Left cardiac atrium (tissue), 4 donors: ENCODE data around the gene GRP. TPM values are rescaled to one million over a fixed set of nuclear protein-coding genes. Genes with fewer than 3 reads are reported as not detected.

Experiments used
- ATAC-seq, 2 donors: fragments of 200-7000 bp; cut with Tn5 transposase; one replicate each; pipeline ENCODE4 v1.9.1; 2020; ENCODE audit warnings: mild to moderate bottlenecking in 2 of 2, moderate library complexity in 2 of 2
- DNase-seq: peaks from one replicate; pipeline ENCODE4 v3.0.0-alpha.2; 2020
- intact Hi-C, 2 donors: fragments of 100-400 bp; cut with DNase I; formaldehyde crosslinking; loops; one replicate each; pipeline versions ENCODE4 v1.14.1 to v1.15.1; 2022 to 2023
- long read RNA-seq: library from polyadenylated mRNA; unstranded; transcript quantifications from one replicate; pipeline ENCODE4 v2.0.0, GENCODE V29; 2021
- total RNA-seq, 2 donors: library from RNA; stranded (reverse); fragmentation: NEBNext Ultra II Directional; extraction: Animal tissue kit (Norgen Biotek cat#: 25700); gene quantifications; one replicate each; pipeline ENCODE4 v1.2.1, GENCODE V29; 2021
- donor health status: DM: no; HTN: yes; CAD: no.
- donor health status: DM: no; HTN: yes; CAD: no; lungs with severe emphysema.
- donor health status: DM: yes; HTN: yes; CAD: no.
- donor health status: Dilated cardiomyopathy.

Gene GRP
- total RNA-seq, result not detected
- long read RNA-seq, result 0 reads

DNA sequence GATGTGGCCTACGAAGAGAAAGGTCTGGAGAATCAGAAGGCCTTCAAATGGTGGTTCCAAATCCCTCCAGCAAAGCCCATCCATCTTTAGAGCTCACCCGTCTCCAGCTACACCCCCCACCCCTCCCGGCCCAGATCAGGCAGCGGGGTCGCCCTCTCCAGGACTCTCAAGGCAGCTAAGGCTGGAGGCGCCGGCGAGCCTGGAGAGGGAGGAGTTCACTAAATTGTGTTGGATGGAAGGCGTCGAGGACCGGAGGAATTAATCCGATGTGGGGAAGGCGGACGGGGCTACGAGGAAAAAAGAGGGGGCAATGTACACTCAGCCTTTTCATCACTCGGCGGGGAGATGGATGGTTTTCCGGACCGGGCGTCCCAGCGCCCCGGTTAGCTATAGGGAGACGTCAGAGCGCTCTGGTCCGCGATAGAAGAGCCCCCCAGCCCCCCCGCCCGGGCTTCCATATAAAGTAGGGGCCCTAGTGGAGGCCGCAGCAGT, at the start of gene GRP:
TSS of gene GRP (plus strand) at position 487 of the 492 bp plus-strand sequence. CDS start 108 bp downstream, outside the sequence.
- DNase-seq (no peak), ATAC-seq (no peak)
- intact Hi-C loops, result no loop called here

DNA sequence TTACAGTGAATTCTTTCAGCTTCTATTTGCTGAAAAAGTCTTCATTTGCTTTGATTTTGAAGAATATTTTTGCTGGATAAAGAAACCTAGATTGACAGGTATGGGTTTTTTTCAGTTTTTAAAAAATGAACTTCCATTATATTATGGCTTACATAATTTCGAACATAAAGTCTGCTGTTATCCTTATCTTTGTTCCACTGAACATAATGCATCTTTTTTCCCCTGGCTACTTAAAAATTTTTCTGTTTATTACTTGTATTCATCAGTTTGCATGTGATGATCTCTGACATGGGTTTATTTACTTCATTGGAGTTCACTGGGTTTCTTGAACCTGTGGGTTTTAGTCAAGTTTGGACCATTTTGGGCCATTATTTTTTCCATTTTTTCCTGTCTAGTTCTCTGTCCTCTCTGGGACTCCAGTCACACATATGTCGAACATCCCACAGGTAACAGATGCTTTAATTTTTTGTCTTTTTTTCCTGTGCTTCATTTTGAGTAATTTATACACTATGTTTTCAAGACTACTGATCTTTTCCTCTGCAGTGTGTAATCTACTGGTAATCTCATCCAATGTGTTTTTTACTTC, 47.2 kb upstream of the GRP start:
- DNase-seq (no peak), ATAC-seq (no peak)
- intact Hi-C loops, result no loop called here

DNA sequence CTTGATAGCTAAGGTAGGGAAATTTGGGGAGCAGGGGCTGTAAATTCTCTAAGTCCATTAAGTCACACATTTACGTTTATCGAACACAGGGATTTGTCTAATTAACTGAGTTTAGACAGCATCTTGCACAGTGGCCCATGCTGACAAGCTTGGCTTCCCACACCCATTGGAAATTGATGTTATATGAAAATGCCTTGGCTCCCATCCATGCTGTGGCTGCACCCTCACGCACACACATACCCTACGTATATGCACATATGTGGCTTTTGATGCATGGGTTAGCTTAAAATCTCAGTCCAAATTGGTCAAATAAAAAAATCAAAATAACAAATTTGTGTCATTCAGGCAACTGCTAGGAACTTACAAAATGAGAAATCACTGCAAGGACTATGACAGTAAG, 42.5 kb upstream of the GRP start:
- ATAC-seq (no peak), DNase-seq (no peak)
- intact Hi-C loops, result no loop called here

DNA sequence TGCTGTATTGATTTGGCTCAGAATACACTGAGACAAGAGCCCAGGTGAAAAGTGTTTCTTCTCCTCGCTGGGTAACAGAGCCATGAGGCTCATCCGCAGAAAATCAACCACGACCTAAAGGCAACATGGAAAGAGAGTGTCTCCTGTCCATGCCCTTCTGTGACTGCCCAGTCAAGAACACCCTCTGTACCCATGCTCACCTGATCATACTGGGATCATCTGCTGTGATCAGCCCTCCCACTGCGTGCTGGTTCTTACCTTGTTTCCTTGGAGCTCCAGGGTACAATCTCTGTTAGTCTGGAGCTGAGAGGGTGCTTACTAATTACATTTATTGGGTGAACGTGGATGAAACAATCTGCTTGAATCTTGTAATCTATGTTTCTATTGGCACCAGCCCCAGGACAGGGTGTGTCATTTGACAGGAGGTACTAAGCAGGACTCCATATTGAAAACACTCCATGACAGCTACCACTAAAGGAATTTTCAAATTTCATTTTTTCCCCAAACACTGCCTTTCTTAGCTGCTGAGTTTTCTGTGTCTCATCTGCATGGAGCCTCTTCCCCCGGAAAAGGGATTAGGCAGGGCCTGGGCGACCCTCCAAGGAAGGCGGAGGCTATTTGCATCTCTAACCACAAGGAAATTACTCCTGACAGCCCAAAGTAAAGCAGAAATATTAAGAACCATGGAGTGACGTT, 39.7 kb upstream of the GRP start:
- DNase-seq, result no peak
- intact Hi-C loops, result no loop called here

DNA sequence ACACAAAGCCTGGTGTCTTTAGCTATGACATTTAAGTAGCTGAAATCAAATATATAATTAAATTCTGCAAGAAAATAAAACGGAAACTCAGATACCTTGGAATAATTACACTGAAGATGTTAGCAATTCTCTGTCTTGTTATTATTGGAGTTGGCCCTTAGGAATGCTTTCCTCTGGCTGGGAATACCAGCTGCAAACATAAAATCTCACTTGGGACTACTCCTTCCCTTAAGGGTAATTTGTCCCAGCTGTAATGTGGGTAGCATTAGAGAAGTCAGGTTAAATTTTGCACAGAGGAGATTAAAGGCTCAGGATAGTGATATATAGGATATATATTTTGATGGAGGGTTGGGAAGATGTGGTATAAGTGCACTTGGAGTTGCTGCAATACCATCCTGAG, 37.3 kb upstream of the GRP start:
- intact Hi-C loops, result no loop called here
- DNase-seq (no peak), ATAC-seq (no peak)

More for the DNA sequence above, 39.7 kb upstream of the GRP start:
- no peak for ATAC-seq

DNA sequence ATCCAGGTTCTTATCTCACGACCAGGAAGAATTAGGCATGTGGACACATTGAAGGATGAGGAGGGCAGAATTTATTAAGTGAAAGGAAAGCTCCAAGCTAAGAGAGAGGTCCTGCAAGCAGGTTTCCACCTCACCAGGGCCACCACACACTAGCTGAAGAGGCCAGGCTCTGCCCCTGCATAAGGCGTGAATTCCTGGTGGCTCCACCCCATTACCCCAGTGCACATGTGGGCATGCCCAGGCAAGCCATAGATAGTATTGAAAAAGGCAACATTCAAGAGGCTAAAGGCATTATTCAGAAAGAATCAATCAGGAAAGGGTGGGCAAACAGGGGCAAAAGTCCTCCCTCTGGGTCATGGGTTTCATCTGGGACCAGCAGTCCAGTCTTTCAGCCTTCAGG, 30.9 kb upstream of the GRP start:
- DNase-seq (no peak), ATAC-seq (no peak)
- intact Hi-C loops, result no loop called here

DNA sequence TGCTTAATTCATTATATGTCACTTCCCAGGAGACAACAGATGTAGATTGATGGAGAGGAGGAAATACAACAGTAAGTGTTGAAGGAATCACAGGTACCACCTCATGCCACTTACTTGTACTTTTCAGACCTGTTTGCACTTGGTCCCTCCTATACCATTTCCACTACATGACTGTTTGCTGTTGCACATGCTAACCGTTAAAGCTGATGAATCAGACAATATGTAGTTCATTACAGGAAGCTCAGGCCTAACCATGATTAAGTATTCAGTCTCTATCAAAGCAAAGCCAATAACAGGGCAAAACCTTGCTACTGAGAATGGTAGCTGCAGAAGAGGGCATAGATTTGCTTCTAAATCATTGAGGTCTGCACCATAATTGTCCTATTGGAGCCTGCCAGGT, 30.2 kb upstream of the GRP start:
- intact Hi-C loops, result no loop called here
- no peak for ATAC-seq
- DNase-seq, result no peak

DNA sequence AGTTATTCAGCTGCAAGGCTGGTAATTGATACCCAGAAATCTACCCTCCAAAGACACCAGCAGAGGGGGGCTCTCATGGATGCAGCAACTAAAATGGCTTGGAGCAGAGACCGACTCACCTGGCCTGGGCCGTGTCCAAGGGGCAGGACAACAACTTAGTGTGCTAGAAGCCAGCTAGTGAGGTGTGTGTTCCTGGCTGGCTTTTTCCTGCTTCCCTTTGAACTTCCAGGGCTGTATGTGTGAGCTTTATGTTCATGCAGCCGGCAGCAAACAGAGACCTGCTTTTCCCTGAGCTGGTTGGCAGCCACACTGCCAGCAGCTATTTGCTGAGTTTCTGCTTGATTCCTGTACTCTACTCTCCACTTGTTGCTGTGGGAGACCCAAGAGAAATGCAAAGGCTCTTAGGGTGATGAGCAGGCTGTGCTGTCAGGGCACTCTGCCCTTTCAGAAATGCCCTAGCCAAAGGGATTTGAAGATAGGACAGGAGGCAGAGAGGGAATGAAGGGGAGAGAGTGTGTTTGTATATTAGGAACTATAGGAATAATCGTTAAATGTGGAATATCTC, 23.7 kb upstream of the GRP start:
- DNase-seq (no peak), ATAC-seq (no peak)
- intact Hi-C loops, result no loop called here

DNA sequence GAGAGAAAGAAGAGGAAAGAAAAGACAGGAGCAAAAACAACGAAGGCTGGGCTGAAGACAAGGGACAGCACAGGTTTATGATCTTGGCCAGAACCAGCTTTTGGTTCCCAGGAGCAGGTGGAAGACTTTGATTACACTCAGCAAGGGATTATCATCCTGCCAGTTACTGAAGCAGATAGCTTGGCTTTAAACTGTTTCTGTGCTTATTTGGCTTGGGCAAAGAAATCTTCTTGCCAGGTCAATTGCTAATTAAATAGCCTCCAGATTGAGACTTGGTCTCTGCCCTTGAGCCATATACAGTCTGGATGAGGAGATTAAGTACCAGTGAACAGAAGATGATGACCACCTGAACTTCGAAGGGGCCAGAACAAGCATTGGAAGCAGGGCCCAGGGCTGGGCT, 22.3 kb upstream of the GRP start:
- ATAC-seq, result no peak
- intact Hi-C loops, result no loop called here
- DNase-seq, result no peak

DNA sequence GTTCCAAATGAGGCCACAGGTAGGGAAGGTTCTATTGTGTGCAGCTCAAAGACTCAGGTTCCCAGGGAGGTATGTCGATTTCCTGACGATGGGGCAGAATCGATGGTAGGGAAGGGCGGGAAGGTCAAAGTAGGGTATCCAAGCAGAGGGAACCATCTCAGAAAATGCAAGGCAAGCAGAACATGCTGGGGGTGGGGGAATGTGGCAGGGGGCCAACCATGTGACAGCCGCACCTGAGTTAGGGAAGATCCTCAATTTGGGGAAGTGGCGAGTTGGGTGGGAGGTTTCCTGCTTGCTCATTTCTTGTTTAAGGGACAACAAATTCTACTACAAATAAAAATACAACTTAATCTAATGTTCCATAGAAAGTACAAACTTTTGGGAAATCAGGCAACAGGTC, 21.7 kb upstream of the GRP start:
- intact Hi-C loops, result no loop called here
- ATAC-seq (no peak), DNase-seq (no peak)

DNA sequence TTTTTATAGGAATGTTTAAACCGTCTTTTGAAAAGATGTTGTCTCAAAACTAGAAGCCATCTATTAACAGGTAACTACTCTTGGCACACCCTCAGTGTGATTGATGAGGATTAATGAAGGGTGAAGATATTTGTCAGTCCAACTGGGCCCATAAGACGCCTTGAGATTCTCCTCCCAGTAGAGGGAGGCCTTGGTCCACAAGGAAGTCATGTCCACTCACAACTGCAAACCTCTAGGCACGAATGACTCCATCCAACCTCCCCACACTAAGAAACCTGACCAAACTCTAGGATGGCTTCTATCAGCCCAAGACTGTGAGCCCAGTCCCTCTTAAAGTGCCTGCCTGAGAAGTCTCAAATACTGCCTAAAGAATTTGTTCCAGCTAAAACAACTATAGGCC, 19.2 kb upstream of the GRP start:
- DNase-seq (no peak), ATAC-seq (no peak)
- intact Hi-C loops, result no loop called here

DNA sequence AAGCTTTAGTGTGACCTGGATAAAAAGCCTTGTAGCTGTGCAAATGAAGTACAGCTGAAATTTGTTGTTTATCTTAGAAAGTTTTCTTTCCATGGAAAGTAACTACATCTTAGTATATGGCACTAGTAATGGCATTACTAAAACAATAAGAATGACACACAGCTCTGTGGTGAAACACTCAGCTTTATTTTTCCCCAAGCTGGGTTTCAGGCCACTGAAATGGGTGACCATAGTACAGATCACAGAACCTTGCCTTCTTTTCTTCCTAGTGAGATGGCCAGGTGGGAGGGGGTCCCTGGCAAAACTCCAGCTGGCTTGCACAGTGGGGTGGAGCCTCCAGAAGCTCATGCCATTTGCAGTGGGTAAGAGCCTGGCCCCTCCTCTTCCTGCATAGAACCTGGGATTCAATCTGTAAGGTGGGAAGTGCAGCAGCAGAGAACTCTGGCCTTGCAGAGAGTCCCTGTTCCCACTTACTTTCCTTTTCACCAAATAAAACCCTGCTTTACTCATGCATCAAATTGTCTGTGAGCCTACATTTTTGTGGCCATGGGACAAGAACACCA, 17.6 kb upstream of the GRP start:
- ATAC-seq, result no peak
- no peak for DNase-seq
- intact Hi-C loops, result no loop called here

DNA sequence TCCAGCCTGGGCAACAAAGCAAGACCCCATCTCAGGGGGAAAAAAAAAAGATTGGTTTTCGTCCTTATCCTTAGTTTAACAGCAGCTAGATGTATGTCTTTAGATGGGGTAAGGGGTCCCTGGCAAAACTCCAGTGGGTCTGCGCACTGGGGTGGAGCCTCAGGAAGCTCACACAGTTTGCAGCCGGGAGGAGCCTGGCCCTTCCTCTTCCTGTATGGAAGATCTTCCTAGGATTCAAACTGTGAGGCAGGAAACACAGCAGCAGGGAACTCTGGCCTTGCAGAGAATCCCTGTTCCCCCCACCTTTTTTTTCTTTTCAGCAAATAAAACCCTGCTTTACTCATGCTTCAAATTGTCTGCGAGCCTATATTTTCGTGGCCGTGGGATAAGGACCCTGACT, 12.5 kb upstream of the GRP start:
- no peak for ATAC-seq
- DNase-seq, result no peak
- intact Hi-C loops, result no loop called here

DNA sequence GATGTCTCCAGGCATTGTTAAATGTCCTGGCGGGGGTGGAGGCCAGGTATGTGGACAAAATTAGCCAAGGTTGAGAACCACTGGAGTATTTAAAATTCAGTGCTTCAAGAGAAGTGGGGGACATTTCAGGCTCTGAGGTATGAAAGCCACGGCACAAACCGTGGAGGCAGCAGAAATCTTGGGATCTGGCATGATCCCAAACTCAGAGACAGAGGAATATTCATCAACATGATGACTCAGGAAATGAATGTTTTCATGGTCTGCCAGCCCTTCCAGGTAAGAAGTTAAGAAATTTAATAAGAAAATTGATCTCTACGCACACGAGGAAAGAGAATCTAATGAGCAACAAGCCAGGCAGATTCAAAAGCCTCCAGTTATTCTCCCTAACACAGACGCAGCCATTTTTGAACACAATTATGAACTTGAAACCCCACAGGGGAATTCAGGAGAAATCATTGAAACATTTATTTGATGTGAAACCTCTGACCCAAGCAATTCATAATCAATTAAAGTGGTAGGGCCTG, 11.3 kb upstream of the GRP start:
- DNase-seq (no peak), ATAC-seq (no peak)
- intact Hi-C loops, result no loop called here

DNA sequence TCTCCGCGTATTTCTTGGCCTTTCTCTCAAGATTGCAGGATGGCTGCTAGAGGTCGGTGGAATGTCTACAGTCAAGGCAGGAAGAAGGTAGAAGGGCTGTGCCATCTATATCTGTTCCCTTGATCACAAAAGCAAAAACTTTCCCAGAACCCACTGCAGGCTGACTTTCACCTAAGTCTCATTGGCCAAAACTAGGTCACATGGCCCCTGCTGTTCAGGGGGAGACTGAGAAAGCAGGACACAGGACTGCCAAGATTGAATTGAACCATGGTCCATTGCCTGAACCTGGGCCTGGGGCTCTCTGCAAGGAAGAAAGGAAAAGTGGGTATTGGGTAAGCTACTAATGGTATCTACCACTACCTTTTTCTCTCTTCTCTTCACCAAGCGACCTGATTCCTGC, 9.7 kb upstream of the GRP start:
- ATAC-seq (no peak), DNase-seq (no peak)
- intact Hi-C loops, result no loop called here

DNA sequence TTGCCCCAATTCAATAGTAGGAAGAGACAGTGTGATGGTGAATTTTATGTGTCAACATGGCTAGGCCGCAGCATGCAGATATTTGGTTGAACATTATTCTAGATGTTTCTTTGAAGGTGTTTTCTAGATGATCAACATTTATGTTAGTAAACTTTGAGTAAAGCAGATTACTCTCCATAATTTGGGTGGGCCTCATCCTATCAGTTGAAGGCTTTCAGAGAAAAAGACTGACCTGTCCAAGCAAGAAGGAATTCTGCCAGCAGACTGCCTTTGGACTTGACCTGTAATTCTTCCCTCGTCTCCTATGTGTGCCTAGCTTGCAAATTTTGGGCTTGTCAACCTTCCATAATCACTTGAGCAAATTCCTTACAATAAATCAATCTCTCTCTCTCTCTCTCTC, 8.3 kb upstream of the GRP start:
- intact Hi-C loops, result no loop called here
- ATAC-seq, result no peak
- no peak for DNase-seq

DNA sequence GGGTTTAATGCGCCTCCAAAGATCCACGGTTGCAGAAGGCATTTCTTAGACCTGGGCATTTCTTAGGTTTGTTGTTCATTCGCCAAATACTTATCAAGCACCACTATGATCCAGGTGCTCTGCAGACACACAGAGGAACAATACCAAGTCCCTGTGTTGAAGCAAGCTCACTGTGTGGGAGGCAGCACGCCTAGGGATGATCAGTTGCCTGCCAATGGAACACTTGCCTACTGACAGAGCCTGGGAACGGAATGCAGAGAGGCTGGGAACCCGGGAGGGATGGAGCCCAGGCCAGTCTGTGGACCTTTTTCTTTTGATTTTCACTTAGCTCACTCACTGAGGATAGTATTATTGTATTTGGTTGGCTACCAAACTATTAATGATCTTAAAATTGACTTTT, 1.9 kb upstream of the GRP start:
- DNase-seq (no peak), ATAC-seq (no peak)
- intact Hi-C loops, result no loop called here

DNA sequence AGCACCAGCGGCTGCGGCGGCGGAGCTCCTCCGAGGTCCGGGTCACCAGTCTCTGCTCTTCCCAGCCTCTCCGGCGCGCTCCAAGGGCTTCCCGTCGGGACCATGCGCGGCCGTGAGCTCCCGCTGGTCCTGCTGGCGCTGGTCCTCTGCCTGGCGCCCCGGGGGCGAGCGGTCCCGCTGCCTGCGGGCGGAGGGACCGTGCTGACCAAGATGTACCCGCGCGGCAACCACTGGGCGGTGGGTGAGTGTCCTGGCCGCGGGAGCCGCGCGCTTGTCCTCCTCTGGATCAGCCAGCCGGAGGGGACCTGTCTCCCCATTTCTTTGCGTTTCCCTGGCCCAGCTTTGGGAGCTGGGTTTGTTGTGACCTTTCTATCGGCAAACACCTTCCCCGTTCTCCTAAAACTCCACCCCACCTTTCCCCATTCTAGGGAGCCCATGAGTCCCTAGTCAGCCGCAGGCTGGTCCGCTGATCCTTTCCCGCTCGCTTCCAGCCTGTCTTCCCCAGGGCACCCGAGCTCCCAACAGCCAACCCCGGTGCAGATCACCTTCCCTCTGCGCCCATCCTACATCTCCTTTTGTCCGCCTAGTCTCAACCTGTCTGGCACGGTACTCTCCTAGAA, 316 bp downstream of the GRP start:
- intact Hi-C loops, result no loop called here
- no peak for ATAC-seq
- no peak for DNase-seq

DNA sequence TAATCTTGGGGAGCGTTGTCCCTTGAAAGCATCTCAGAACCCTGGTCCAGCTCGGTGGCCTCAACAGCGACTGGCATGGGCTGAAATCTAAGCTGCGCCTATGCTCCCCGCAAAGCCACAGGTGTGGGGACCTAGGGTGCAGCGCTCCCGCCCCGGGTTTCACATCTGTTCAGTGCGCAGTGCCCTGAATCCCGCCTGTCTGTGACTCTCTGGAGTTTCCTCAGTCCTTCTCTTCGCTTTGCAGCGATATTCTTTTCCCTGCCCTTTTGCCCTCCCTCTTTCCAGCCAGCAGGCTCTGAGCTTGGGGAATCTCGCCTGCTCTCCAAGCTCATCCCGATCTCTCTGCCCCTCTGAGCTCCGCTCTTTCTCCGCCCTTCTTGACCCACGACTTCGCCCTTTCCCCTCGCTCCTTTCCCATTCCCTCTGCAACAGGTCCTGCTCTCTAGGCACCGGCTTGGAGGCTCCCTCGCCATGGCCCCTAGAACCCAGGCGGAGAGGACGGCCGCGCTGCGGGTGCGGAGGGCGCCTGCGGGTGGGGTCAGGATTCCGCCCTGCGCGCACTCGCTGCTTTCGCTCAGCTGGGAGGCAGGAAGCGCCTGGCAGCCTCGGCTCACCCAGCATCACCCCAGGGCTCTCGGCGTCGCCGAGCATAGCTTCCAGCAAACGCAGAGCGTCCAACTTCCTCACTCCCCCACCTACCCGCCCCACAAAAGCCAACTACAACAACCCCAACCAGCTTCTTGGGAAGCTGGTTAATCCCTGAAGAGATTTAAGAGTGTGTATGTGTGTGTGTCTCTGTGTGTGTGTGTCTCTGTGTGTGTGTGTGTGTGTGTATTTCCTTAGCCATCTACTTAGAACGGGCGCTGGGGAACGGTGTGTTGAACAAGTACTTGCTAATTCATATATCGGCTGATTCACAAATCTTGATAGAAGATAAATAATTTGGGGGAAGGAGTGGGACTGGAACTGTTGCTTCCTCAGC, 1.1 kb downstream of the GRP start:
- ATAC-seq (no peak), DNase-seq (no peak)
- intact Hi-C loops, result no loop called here
